Loucy (cell line): ENCODE measurements around the gene SEC63.

ENCODE experiments used
- CTCF ChIP-seq: fragments of 200-600 bp; sonication (generic); conservative IDR thresholded peaks from 2 replicates; pipeline ENCODE4 v1.5.1; 2014; ENCODE audit warnings: mild to moderate bottlenecking, antibody characterized with exemption, low read length
- EZH2phosphoT487 ChIP-seq: fragments of 200-600 bp; IDR thresholded peaks from 2 replicates; pipeline ENCODE4 v1.6.1; 2018; ENCODE audit warnings: antibody characterized with exemption, mild to moderate bottlenecking, moderate library complexity, borderline replicate concordance

- TF ChIP-seq CTCF, result no peak
- TF ChIP-seq EZH2phosphoT487, result no peak
Observed at GRCh38 chr6:107853230-107853629, 104.8 kb downstream of the SEC63 start.
